GM19463 (cell line): Measurements from ENCODE around the gene ARHGAP5.
A peak's percentile ranks its signal among the peaks of the same experiment; 100 is the strongest.

ENCODE experiments used
- ATAC-seq: cut with Tn5 transposase; IDR thresholded peaks from one replicate; pipeline ENCODE4 v1.9.1; 2021; ENCODE audit warnings: mild to moderate bottlenecking, moderate library complexity; ENCODE audit not compliant: unreplicated experiment

Gene ARHGAP5

GRCh38 chr14:32076278-32077080, 625 bp upstream of the ARHGAP5 start:
- ATAC-seq: peak; percentile 49

GRCh38 chr14:32078023-32078857, 1.1 kb downstream of the ARHGAP5 start:
- no peak for ATAC-seq

DNA sequence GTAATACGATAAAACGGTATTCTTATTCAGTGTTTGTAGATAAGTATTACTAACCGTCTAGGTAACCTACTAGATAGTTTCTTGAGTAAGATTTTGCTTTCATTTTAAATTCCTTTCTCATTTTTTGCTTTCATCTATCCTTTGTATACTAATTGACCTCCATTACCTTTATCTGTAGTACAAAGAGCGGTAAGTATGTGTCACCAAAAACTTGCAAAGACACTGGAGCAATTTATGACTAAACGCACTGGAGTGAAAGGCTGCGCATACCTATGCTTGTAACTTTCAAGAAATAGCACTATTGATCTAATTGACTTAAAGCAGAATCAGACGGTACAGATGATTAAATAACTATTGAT, 1.7 kb downstream of the ARHGAP5 start:
- ATAC-seq: no peak

- ATAC-seq: no peak
Observed at GRCh38 chr14:32079264-32079663, 2.2 kb downstream of the ARHGAP5 start.

- ATAC-seq: no peak
Observed at GRCh38 chr14:32080001-32080510, 3.0 kb downstream of the ARHGAP5 start.

DNA sequence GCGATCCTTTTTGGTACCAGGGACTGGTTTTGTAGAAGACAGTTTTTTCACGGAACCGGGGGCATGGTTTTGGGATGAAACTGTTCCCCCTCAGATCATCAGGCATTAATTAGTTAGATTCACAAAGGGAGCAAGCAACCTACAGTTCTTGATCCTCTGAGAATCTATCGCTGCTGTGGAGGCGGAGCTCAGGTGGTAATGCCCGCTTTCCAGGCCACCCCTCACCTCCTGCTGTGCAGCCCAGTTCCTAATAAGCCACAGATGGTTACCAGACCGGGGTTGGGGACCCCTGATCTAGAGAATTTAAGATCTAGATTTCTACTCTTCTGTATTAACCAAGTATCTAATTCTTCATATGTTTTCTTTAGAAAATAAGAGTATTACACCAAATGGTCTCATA, 4.8 kb downstream of the ARHGAP5 start:
- no peak for ATAC-seq

- no peak for ATAC-seq
Observed at GRCh38 chr14:32083315-32083624, 6.2 kb downstream of the ARHGAP5 start.

DNA sequence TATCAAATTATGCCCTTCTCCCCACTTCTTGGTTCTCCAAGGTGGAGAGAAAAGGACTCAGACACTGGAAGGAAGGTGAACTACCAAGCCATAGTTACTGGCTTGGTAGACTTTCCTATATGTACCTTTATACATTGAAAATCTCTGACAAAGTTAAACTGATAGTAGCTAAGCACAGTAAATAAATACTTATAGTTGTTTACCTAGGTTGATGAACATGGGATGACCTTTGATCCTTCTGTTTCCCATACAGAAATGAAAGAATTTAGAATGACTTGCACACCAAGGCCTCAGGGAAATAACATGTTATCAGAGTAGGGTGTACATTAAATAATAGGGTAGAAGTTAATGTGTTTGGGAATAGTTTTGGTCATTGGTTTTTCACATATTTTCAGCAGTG, 6.7 kb downstream of the ARHGAP5 start:
- no peak for ATAC-seq

DNA sequence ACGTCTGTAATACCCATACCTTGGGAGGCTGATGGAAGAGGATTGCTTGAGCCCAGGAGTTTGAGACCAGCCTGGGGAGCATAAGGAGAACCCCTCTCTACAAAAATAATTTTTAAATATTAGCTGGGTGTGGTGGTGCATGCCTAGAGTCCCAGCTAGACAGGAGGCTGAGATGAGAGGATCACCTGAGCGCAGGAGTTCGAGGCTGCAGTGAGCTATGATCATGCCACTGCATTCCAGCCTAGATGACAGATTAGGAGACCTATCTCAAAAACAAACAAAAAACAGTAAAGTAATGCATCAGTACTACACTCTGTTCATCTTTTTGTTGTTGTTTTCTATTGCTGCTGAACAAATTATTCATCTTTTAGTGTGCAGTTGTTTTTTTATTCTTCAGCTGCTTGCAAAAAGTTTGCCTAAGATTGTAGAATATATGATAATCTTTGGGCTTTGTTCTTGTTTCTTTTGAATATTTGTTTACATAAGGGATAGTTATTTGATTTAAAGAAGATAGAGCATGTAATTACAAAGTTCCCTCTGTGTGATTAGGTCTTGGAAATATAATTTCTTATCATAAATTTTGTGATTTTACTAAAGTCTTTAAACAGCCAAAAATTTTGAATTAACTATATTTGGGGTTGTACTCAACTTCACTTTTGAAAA, 8.2 kb downstream of the ARHGAP5 start:
- no peak for ATAC-seq

DNA sequence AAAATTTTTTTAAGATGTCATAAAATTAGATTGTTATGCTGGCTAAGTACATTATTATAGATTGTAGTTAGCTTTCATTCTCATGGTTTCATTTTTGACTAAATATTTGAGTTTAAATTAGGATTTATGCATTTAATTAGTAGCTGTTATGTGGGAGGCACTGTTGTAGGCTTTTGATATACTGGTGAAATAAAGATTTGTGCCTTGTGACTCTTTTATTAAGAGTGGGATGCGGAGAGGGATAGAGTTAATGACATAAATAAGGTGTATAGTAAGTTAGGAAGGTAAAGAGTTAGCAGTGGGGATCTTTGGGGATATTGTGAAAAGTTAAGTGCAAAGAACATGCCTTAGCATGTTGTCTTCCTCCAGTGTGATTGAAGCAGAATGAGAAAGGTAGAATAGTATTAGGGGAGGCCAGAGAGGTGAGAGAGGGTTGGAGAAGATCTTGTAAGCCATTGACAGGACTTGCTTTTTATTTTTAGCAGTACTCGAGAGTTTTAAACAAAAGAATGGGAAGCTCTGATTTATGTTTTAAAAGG, 8.8 kb downstream of the ARHGAP5 start:
- ATAC-seq: no peak

GRCh38 chr14:32087173-32087861, 10.2 kb downstream of the ARHGAP5 start:
- ATAC-seq: no peak

DNA sequence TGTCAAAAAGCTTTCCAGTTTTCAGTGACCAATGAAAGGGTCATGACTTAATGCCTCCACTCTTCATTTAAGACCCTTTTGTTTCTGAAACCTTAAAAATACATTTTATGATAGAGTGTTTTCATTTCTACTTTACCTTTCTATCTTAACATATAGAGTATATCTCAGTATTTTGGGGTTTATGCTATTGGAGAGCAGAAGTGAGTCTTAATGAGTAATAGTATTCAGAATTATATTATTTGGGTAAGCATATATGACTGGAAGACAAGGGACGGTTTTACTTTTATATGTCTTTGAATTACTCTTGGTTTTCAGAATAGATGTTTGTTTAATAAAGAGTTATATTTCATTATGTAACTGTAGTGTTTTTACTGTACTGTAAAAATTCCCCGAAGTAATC, 10.8 kb downstream of the ARHGAP5 start:
- ATAC-seq: no peak

DNA sequence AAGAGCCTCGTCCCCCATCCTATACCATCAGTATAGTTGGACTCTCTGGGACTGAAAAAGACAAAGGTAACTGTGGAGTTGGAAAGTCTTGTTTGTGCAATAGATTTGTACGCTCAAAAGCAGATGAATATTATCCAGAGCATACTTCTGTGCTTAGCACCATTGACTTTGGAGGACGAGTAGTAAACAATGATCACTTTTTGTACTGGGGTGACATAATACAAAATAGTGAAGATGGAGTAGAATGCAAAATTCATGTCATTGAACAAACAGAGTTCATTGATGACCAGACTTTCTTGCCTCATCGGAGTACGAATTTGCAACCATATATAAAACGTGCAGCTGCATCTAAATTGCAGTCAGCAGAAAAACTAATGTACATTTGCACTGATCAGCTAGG, 13.6 kb downstream of the ARHGAP5 start:
- ATAC-seq: no peak

- ATAC-seq: no peak
Observed at GRCh38 chr14:32099473-32099872, 22.4 kb downstream of the ARHGAP5 start.

GRCh38 chr14:32100175-32100574, 23.1 kb downstream of the ARHGAP5 start:
- ATAC-seq: no peak

DNA sequence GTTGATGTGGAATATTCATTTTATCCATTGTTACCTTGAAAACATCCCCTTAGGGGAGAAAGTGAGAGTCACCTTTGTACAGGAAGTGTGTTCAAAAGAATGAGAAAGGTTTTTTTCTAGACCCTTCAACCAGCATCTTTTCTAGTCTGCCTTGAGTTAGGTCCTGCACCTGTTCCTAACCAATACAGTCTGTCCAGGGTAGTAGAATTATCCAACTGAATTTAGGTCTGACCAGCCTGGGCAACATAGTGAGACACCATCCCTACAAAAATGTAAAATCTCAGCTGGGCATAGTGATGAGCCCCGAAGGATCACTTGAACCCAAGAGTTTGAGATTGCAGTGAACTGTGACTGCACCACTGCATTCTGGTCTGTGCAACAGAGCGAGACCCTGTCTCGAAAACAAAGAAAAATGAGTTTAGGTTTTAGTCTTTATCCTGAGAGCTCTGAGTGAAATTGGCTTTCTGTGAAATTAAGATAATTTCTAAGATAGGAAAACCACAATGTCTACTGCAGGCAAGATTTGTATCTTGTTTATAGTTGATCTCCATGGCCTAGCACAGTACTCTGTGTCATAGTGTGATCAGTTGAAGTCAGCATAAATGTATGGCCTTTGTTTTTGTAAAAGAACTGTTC, 25.2 kb downstream of the ARHGAP5 start:
- ATAC-seq: peak; percentile 80

DNA sequence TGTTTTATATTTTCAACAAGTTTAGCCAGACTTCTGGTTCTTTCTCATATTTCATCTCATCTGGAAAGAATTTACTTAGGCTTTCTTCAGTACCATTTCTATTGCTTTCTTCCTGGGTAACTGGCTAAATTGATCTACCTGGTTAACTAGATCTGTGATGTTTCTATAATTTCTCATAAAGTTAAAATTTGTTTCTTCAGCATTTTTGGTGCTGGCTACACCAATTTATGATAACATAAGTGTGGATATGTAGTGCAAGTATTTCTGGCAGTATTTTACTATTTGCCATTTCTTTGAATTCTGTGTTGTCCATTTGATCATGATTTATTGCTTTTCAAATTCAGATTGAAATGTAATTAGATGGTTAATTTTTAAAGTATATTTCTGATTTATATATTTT, 25.9 kb downstream of the ARHGAP5 start:
- no peak for ATAC-seq

DNA sequence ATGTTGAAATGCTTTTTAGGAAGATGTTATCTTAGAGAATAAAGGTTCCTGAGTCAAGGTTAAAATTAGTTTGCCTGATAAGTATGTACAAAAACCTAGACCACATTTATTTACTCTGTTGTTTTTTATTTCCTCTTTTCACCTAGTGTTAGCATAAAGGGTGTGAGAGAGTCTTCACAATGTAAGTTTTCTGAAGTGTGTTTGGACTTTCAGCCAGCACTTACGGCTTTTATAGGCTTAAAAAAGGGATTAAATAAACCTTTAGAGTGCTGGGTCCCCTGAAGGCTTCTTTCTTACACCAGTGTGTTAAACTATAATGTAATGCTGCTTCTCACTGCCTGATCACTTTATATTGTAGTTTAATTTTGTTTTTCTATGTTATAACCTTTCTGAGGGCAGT, 27.2 kb downstream of the ARHGAP5 start:
- no peak for ATAC-seq

- ATAC-seq: no peak
Observed at GRCh38 chr14:32104803-32105202, 27.7 kb downstream of the ARHGAP5 start.
